Liver (tissue), 3 donors: Measurements from ENCODE around the gene CCDC54.

Experiments used
- EGR1 ChIP-seq, 2 donors: IDR thresholded peaks; 2 replicates each; pipeline ENCODE4 v1.6.1; 2016 to 2018; ENCODE audit warnings: antibody characterized with exemption in 2 of 2, low read depth in 2 of 2
- FOXA1 ChIP-seq: IDR thresholded peaks from 2 replicates; pipeline ENCODE4 v1.6.1; 2016; ENCODE audit warnings: antibody characterized with exemption
- GABPA ChIP-seq, 2 donors: IDR thresholded peaks in 1 of 2; conservative IDR thresholded peaks in 1 of 2; 2 replicates each; pipeline ENCODE4 v1.6.1; 2016; ENCODE audit warnings: antibody characterized with exemption in 2 of 2, mild to moderate bottlenecking in 1 of 2, moderate library complexity in 1 of 2
- HNF4G ChIP-seq: IDR thresholded peaks from 2 replicates; pipeline ENCODE4 v1.6.1; 2016; ENCODE audit warnings: antibody characterized with exemption
- JUND ChIP-seq, 2 donors: IDR thresholded peaks; 2 replicates each; pipeline ENCODE4 v1.6.1; 2016; ENCODE audit warnings: antibody characterized with exemption in 2 of 2
- RXRA ChIP-seq, 2 donors: IDR thresholded peaks; 2 replicates each; pipeline ENCODE4 v1.6.1; 2017 to 2018; ENCODE audit warnings: antibody characterized with exemption in 2 of 2, mild to moderate bottlenecking in 1 of 2
- SP1 ChIP-seq: IDR thresholded peaks from 2 replicates; pipeline ENCODE4 v1.6.1; 2018; ENCODE audit warnings: antibody characterized with exemption, mild to moderate bottlenecking
- TAF1 ChIP-seq: conservative IDR thresholded peaks from 2 replicates; pipeline ENCODE4 v1.6.1; 2016; ENCODE audit warnings: antibody characterized with exemption, mild to moderate bottlenecking
- YY1 ChIP-seq: IDR thresholded peaks from 2 replicates; pipeline ENCODE4 v1.6.1; 2016; ENCODE audit warnings: antibody characterized with exemption, mild to moderate bottlenecking
- TF ChIP-seq, protein P1 (sequence below): fragments of 150-350 bp; IDR thresholded peaks from 2 replicates; pipeline ENCODE4 v1.5.1; 2017; ENCODE audit warnings: improper control_type of control experiment, low read depth, low read length; ENCODE audit not compliant: missing input control
- TF ChIP-seq, protein P2 (sequence below): IDR thresholded peaks from 2 replicates; pipeline ENCODE4 v1.6.1; 2016; ENCODE audit warnings: antibody characterized with exemption, mild to moderate bottlenecking
- TF ChIP-seq, protein P3 (sequence below): IDR thresholded peaks from 2 replicates; pipeline ENCODE4 v1.6.1; 2016; ENCODE audit warnings: antibody characterized with exemption
- TF ChIP-seq, protein P4 (sequence below): IDR thresholded peaks from 2 replicates; pipeline ENCODE4 v1.6.1; 2016; ENCODE audit warnings: antibody characterized with exemption
- TF ChIP-seq, protein P5 (sequence below): IDR thresholded peaks from 2 replicates; pipeline ENCODE4 v1.6.1; 2016; ENCODE audit warnings: antibody characterized with exemption
- donor health status: healthy.
- donor health status: healthy.

DNA sequence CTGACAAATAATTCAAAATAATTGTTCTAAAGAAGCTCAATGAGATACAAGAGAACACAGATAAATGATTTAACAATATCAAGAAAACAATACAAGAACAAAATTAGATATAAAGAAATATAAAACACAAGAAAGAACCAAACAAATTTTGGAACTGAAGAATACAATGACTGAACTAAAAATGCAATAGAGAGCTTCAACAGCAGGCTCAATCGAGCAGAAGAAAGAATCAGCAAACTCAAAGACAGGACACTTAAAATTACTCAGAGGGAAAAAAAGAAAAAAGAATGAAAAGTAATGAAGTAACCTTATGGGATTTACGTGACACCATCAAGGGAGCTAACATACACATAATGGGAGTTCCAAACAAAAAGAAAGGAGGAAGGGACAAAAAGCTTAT, 32.1 kb downstream of the CCDC54 start:
- TF ChIP-seq, protein P1, sequence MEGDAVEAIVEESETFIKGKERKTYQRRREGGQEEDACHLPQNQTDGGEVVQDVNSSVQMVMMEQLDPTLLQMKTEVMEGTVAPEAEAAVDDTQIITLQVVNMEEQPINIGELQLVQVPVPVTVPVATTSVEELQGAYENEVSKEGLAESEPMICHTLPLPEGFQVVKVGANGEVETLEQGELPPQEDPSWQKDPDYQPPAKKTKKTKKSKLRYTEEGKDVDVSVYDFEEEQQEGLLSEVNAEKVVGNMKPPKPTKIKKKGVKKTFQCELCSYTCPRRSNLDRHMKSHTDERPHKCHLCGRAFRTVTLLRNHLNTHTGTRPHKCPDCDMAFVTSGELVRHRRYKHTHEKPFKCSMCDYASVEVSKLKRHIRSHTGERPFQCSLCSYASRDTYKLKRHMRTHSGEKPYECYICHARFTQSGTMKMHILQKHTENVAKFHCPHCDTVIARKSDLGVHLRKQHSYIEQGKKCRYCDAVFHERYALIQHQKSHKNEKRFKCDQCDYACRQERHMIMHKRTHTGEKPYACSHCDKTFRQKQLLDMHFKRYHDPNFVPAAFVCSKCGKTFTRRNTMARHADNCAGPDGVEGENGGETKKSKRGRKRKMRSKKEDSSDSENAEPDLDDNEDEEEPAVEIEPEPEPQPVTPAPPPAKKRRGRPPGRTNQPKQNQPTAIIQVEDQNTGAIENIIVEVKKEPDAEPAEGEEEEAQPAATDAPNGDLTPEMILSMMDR = no peak
- TF ChIP-seq, protein P2, sequence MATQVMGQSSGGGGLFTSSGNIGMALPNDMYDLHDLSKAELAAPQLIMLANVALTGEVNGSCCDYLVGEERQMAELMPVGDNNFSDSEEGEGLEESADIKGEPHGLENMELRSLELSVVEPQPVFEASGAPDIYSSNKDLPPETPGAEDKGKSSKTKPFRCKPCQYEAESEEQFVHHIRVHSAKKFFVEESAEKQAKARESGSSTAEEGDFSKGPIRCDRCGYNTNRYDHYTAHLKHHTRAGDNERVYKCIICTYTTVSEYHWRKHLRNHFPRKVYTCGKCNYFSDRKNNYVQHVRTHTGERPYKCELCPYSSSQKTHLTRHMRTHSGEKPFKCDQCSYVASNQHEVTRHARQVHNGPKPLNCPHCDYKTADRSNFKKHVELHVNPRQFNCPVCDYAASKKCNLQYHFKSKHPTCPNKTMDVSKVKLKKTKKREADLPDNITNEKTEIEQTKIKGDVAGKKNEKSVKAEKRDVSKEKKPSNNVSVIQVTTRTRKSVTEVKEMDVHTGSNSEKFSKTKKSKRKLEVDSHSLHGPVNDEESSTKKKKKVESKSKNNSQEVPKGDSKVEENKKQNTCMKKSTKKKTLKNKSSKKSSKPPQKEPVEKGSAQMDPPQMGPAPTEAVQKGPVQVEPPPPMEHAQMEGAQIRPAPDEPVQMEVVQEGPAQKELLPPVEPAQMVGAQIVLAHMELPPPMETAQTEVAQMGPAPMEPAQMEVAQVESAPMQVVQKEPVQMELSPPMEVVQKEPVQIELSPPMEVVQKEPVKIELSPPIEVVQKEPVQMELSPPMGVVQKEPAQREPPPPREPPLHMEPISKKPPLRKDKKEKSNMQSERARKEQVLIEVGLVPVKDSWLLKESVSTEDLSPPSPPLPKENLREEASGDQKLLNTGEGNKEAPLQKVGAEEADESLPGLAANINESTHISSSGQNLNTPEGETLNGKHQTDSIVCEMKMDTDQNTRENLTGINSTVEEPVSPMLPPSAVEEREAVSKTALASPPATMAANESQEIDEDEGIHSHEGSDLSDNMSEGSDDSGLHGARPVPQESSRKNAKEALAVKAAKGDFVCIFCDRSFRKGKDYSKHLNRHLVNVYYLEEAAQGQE = no peak
- TF ChIP-seq TAF1 = no peak
- TF ChIP-seq YY1 = no peak
- TF ChIP-seq JUND (IDR thresholded peaks at IDR 0.05) = no peak
- TF ChIP-seq, protein P3, sequence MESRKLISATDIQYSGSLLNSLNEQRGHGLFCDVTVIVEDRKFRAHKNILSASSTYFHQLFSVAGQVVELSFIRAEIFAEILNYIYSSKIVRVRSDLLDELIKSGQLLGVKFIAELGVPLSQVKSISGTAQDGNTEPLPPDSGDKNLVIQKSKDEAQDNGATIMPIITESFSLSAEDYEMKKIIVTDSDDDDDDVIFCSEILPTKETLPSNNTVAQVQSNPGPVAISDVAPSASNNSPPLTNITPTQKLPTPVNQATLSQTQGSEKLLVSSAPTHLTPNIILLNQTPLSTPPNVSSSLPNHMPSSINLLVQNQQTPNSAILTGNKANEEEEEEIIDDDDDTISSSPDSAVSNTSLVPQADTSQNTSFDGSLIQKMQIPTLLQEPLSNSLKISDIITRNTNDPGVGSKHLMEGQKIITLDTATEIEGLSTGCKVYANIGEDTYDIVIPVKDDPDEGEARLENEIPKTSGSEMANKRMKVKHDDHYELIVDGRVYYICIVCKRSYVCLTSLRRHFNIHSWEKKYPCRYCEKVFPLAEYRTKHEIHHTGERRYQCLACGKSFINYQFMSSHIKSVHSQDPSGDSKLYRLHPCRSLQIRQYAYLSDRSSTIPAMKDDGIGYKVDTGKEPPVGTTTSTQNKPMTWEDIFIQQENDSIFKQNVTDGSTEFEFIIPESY = no peak
- TF ChIP-seq HNF4G = no peak
- no peak for TF ChIP-seq GABPA (IDR thresholded peaks at IDR 0.05 in 1 of 2, conservative IDR thresholded peaks at IDR 0.05 in 1 of 2)
- TF ChIP-seq RXRA (IDR thresholded peaks at IDR 0.05) = no peak
- no peak for TF ChIP-seq SP1
- no peak for TF ChIP-seq EGR1 (IDR thresholded peaks at IDR 0.05; ENCODE audit: low read depth in 2 of 2)
- TF ChIP-seq, protein P4, sequence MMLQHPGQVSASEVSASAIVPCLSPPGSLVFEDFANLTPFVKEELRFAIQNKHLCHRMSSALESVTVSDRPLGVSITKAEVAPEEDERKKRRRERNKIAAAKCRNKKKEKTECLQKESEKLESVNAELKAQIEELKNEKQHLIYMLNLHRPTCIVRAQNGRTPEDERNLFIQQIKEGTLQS = no peak
- TF ChIP-seq, protein P5, sequence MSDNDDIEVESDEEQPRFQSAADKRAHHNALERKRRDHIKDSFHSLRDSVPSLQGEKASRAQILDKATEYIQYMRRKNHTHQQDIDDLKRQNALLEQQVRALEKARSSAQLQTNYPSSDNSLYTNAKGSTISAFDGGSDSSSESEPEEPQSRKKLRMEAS = no peak
- TF ChIP-seq FOXA1 = no peak
